GM18499 (cell line): ENCODE measurements around the gene FERMT2.

Experiments
- ATAC-seq: cut with Tn5 transposase; IDR thresholded peaks from one replicate; pipeline ENCODE4 v1.9.1; 2021; ENCODE audit warnings: moderate number of reproducible peaks; ENCODE audit not compliant: insufficient read depth, unreplicated experiment

FERMT2 gene

DNA sequence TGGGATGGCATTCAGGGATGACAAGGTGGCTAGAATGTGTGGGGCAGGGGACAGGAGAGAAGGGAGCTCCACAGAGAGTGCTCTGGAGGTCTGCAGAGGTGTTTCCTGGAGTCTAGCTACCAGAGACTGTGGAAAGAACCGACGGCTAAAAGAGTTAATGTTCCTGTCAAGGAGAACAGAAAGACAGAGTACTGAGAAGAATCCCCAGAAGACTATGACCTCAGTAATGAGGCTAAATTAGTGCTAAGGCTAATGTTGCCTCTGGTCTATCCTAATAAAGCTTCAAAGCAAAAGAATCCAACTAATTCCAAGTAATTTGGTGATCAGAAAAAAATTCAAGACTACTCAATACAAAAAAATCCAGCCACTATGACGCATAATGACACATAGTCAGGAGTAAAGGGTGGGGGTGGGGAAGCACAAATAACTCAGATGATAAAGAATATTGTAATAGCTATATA lies 44.7 kb downstream of the FERMT2 start:
- no peak for ATAC-seq

DNA sequence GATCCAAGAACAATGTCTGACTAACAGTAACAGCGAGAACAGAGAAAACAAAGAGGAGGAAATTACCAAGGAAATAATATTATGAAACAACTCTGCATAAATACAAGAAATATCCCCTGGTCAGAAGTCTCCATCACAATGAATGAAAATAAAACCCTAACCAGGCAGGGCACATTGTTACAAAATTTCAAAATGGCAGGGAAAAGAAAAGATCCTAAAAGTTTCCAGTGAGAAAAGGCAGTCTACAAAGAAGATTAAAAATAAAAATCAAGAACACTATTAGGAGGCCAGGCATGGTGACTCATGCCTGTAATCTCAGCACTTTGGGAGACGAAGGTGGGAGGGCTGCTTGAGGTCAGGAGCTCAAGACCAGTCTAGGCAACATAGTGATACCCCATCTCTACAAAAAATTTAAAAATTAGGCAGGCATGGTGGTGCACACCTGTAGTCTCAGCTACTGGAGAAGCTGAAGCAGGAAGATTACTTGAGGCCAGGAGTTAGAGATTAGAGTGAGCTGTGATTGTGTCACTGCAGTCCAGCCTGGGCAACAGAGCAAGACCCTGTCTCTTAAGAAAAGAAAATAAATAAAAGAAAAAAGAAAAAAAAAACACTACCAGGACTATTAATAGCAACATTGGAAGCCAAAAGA lies 47.8 kb downstream of the FERMT2 start:
- no peak for ATAC-seq

DNA sequence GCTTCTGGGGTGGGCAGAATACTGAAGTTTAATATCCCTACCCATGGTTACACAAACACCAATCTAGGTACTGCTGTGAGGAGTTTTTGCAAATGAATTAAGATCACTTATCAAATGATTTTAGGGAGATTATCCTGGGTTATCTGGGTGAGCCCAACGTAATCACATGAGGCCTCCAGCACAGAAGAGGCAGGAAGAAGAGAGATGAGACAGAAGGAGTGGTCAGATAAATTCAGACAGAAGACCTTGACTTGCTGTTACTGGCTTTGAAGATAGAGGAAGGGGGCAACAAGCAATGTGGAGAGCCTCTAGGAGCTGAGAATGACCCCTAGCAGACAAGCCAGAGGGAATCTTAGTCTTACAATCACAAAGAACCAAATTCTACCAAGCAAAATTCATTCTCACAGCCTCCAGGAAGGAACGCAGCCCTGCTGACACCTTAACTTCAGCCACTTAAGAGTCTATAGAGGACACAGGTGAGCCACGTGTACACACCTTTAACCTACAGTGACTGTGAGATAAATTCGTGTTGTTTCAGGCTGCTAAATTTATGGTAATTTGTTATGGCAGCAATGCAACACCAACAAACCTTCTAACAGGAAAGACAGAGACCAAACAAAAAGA lies 49.4 kb downstream of the FERMT2 start:
- no peak for ATAC-seq

DNA sequence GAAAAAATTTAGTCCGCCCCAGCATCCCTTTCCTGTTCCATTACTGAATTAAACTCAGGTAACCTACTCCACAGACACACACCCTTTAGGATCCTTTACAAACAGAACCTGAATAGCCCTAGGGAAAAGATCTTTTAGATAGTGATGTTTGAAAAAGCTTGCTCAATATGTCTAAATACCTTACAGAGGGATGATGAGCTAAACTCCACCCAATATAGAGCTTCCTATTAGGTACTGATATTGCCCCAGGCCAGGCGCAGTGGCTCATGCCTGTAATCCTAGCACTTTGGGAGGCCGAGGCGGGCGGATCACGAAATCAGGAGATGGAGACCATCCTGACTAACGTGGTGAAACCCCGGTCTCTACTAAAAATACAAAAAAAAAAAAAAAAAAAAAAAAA lies 50.1 kb downstream of the FERMT2 start:
- ATAC-seq = no peak

DNA sequence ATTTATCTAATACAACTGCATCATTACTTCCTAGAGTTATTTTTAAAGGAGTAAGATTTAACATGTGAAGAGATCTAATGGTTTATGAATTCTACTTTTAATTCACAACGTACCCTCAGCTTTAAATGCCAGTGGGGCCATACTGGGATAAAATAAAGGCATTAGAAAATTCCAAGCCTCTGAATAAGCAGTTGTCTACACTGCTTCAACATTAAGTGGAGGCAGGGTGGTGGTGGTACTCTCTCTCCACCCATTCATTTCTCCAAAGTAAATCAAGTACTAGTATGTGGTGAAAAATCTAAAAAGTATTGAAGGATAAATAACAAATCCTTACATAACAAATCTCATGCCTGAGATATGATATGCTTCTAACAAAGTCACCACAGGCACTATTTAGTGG lies 52.4 kb downstream of the FERMT2 start:
- ATAC-seq = no peak

DNA sequence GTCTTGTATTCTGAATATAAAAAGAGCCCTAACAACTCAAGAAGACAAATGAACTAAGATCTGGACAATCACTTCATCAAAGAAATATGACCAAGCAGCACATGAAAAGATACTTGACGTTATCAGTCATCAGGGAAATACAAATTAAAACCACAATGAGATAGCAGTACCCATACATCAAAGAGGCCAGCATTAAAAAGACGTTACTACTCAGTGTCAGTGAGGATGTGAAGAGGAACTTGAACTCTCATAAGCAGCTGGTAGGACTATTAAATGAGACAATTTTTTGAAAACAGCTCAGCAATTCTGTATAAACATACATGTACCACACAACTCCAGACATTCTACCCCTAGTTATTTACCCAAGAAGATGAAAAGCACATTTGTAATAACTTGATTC lies 55.9 kb downstream of the FERMT2 start:
- ATAC-seq = no peak

DNA sequence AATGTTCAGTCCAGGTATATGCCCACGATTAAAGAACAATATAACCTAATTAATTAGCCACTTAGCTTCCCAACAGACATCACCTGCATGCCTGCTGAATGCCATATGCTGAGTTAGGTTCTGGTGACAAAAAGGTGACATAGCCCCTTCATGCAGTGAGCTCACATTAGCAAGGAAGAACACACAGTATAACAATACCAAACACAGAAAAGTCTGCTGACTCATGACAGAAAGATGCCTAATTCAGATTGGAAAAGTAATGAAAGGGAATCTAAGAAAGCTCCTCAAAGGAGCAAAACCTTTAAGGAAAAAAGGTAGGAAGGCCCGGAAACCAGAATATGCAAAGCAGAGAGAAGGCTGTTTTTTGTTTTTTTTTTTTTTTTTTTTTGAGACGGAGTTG lies 59.0 kb downstream of the FERMT2 start:
- ATAC-seq = no peak

DNA sequence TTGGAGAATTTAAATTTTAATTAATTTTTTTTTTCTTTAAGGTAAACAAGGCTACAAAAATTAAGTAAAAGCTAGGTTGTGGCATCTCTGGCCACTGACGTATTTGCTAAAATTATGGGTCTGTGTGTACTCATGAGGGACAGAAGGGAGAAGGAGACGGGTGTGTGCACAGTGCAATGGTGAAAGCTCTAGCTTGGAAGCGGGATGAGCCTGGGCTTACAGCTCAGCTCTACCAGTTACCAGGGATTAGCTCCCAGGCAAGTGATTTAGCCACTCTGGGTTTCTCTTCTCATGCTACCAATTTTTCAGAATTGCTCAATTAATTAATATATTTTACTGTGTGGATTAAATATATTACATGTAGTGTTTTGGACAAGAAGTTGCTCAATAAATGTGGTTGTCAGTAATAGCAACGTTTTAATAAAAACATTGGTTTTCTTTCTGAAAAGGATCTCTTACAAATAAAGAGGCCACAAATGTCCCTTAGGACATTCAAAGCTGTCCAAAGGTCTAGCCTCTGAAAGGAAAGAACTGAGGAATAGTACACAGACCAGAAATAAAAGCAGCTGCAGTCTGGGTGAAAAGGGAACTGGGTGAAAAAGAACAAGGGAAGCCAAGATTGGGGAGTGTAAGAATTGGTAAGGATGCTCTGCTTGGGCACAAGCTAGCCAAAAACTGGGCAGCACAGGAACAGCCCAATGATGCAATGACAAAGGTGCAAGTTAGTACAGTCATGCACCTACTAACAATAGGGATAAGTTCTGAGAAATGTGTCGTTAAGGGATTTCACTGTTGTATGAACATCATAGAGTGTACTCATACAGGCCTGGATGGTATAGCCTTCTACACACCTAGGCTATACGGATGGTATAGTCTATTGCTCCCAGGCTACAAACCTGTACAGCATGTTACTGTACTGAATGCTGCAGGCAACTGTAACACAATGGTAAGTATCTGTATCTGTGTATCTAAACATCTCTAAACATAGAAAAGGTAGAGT lies 61.7 kb downstream of the FERMT2 start:
- no peak for ATAC-seq

DNA sequence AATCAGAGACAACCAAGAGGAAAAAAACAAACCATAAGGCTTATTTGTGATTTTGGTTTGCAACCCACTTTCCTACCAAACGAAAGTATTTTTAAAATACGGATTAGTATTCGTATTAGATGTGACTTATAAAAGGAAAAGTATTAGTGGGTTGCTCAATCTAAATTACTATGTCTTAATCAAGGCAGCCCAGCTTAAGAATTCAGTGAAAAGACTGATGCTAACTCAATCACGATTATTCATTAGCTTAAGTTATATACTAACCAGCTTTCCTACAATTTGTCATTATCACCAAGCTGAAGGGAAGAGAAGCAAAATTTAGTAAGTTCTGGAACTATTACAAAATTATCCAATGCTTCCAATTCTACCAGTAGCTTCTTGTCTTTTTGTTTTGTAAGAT lies 62.7 kb downstream of the FERMT2 start:
- no peak for ATAC-seq

DNA sequence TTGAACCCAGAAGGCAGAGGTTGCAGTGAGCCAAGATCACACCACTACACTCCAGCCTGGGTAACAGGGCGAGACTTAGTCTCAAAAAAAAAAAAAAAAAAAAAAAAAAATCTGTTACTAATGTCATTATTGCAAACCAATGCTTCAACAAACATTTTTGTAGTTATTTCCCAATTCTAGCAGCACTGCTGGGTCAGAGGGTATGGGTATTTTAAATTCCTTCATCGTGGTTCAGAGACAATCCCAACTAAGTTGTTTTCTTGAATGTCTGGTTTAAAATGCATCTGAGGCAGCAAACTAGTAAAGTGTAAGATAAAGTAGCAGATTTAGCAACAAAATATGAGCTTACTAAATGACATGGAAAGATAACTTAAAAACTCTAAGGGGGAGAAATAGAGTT lies 65.6 kb downstream of the FERMT2 start:
- ATAC-seq = no peak

DNA sequence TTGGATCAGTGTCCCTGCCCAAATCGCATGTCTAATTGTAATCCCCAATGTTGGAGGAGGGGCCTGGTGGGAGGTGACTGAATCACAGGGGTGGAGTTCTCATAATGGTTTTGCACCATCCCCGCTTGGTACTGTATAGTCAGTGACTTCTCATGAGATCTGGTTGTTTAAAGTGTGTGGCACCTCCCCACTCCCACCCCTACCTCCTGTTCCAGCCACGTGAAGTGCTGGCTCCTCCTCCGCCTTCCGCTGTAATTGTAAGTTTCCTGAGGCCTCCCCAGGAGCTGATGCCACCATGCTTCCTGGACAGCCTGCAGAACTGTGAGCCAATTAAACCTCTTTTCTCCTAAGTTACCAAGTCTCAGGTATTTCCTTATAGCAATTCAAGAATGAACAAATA lies 67.2 kb downstream of the FERMT2 start:
- no peak for ATAC-seq

DNA sequence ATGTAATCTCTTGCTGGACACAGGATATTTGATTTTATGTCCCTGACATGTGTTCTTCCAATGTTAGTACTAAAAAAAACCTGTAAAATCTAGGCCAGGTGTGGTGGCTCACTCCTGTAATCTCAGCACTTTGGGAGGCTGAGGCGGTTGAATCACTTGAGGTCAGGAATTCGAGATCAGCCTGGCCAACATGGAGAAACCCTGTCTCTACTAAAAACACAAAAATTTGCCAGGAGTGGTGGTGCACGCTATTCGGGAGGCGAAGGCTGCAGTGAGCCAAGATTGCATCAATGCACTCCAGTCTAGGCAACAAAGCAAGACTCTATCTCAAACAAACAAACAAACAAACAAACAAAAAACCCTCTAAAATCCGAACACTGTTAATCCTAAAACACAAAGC lies 68.0 kb downstream of the FERMT2 start:
- no peak for ATAC-seq

DNA sequence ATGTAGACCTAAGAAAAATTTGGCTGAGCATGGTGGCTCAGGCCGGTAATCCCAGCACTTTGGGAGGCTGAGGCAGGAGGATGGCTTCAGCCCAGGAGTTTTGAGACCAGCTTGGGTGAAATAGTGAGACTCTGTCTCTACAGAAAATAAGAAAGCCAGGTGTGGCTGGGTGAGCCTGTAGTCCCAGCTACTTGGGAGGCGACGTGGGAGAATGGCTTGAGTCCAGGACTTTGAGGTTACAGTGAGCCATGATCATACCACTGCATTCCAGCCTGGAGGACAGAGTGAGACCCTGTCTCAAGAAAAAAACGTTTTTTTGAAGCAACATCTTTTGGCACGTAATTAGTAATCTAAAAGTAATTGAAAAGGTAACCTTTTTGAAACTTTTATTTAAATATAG lies 70.9 kb downstream of the FERMT2 start:
- ATAC-seq = no peak

DNA sequence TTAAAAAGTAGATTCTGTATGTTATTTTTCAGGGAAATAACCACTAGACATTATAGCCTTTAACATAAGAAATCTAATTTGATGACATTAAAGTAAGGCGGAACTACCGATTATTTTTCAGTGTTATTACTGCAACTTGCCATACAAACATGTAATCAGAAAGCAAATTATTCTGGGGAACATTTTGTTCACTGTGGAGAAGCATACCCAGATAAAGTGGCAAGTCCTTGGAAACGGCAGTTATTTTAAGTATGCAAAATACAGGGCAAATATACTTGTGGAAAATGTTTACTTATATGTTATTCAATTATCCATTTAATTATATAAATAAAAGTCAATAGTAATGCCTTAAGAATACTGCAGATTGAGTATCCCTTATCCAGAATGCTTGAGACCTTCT lies 71.9 kb downstream of the FERMT2 start:
- ATAC-seq = no peak

DNA sequence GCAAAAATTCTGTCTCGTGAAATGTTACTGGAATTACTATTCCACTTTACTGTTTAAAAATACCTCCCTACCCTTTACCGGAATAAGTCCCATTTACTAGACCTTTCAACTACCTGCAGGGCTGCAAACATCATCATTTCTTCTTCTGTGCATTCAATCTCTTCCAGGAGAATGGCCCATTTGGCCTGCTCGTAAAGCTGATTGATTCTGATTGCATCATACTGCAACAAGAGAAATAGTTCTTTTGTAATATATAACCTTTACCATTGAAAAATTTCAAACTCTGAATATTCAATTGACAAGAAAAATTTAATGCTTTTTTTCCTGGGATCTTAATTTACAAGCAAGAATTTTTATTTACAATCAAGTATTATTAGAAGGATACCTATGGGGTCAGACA lies 72.4 kb downstream of the FERMT2 start:
- ATAC-seq = no peak

DNA sequence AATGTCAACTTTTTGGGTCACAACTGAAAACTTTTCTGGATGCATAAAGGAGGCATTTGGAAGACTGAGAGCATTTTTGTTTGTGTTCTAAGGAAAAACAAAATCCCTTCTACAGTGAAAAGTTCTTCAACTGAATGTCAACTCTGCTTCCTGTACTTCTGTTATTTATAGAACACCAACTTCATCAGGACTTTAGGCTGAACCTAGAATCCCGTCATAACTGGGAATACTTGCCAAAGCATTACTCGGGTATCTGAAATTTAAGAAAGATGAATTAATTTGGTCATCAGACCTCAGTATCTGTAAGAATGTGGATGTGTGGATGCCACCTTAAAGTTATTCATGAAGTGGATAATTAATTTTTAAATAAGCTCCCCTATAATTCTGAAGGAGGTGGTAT lies 73.2 kb downstream of the FERMT2 start:
- ATAC-seq = no peak

DNA sequence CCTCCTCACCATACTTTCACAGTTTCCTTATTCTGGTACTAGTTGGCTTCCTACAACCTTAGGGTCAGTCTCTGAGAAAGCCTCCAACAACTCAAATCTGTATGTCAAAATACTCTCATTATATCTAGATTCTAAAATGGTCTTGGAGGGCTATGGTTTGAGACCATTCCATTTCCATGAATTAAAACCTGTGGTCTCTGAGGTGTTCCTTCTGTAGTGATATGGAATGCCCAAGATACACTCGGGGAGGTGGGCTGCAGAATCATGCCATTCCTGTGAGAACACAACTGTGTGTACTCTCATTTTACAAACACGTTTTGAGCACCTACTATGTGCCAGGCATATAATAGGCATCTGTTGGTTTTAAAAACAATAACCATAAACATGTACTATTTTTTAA lies 74.0 kb downstream of the FERMT2 start:
- ATAC-seq = no peak

DNA sequence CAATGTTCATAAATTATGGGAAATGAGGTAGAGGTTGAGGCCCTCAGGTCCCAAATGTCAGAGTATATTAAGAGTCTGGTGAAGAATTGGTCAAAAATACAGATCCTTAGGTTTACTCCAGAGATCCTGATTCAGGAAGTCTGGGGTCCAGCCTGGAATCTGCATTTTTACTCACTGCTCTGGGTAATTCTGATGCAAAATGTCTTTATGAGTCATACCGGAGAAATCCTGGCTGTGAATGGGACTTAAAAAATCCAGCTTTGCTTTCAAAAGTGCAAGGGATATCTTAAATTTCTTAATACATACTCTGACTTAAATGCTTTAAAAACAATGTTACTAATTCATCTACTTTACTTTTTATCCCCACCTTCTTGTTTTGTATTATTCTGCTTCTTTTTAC lies 74.5 kb downstream of the FERMT2 start:
- ATAC-seq = no peak

DNA sequence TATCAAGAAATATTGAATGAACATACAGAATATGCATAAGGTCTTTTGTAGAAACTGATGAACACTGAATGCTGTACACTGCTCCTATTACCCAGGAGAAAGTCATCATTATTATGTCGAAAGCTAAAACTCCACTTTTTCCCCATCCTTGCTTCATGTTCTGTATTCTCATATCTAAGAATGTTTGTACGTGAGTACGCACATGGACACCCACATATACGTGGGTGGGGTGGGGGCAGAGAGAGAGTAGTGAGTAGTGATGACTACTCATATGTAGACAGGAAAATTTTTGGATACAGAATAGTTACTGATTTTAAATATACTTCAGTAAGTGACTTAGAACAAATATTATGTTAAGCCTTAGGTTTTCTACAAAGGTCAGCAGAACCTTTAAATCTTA lies 75.1 kb downstream of the FERMT2 start:
- no peak for ATAC-seq

DNA sequence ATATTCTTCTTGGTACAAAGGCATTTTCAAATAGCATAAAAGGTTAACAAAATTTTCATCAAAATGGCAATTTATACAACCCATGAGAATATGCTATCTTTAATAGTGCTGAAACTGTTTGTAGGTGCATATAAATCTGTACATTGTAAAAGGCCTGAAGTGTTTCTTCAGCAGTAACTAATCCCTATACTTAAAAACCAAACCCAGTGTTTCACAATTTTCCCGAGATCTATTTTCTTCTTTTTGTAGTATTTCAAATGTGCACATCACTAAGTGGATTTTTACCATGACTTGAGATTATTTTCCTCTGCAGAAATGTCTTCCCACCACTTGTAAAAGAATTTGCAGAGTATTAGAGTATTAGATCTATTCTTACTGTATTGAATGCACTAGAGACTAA lies 76.5 kb downstream of the FERMT2 start:
- ATAC-seq = no peak

DNA sequence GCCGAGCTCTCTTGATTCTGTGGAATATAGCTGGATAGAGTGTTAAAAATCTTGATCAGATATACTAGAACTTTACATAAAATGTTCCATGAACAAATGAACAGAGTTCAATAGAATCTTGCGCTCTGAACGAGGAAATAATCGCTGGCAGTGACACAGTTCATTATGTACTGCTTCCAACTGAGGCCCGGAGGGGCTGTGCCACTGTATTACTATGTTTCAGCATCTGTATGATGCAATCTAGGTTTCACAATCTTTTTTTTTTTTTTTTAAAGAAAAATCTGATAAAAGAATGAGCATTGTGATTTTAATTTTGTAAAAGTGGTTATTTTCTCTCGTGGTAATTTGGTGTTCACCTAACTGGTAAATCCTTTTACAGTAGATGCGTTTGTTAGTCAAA lies 77.2 kb downstream of the FERMT2 start:
- ATAC-seq = no peak
